GDM1 (cell line): ENCODE data around the gene BTN1A1.
"Not testable (repeated sequence)": the region's sequence is repeated elsewhere in the genome, so short reads cannot be mapped to it uniquely, and the experiment has no call there.

Experiments used
- DNase-seq: peaks from one replicate; lab custom pipeline; 2025; lab: John Stamatoyannopoulos, UW

BTN1A1 gene

DNA sequence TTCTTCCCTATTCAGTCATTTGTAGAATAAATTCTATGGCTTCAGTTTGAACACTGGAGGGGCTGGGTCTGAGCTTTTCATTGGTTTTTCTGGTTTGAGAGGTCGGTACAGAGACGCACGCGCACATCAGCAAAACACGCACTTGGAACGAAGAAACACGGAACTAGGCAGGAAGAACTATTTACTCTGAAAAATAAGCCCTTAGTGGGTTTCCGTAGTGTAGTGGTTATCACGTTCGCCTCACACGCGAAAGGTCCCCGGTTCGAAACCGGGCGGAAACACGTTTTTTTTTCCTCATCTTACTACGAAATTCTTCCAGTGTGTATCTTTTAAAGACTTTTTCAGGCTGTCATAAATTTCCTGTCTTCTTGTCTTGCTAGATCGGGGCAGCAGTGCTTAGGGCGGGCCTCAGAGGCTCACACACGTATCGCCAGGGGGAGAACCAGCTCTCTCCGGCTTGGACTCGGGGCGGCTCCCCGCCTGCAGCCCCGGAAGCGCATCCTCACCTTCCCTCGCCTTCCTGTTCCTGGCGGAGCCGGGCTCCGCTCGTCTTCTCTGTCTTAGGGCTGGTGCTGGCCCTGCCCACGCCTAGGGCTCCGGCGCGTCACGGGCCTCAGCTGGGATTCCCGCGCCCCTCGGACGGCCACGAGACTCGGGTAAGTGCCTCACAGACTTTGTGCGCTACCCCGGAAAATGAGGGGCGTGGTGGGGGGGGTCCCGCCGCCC, 37.9 kb downstream of the BTN1A1 start, which contains the start of gene HMGN4:
HMGN4 (plus strand) TSS at position 521 of the 726 bp plus-strand sequence. CDS start 6,841 bp downstream, outside the sequence.
- peak; percentile 83 for DNase-seq

DNA sequence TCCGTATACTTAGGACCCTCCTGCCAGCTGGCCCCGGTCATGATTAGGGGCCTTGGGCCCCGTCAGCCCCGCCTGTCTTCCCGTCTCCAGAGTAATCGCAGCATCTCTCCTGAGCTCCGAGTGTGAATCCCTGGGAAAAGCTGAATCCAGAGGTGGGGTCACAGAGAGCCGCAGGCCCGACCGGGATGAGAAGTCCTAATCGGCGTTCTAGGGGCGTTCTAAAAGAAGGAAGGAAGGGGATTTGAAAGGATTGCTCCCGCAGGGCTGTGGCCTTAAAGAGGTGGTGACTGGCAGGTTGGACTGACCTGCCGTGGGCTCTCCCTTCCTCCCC, 38.4 kb downstream of the BTN1A1 start:
- DNase-seq, result no peak

DNA sequence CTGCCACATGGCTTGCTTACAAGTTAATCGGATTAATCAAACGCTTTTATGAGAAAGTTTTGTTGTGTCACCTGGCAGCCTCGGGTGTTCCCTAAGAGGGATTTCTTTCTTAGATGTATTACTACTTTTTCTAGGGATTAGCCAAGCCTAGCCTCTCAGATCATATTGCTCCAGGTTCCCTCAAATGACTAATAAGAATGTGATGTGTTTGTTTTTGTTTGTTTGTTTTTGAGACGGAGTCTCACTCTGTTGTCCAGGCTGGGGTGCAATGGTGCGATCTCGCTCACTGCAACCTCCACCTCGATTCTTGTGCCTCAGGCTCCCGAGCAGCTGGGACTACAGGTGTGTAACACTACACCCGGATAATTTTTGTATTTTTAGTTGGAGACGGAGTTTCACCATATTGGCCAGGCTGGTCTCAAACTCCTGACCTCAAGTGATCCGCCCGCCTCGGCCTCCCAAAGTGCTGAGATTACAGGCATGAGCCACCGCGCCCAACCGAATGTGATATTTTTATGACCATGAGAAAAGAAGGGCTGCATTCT, 39.0 kb downstream of the BTN1A1 start:
- no peak for DNase-seq

DNA sequence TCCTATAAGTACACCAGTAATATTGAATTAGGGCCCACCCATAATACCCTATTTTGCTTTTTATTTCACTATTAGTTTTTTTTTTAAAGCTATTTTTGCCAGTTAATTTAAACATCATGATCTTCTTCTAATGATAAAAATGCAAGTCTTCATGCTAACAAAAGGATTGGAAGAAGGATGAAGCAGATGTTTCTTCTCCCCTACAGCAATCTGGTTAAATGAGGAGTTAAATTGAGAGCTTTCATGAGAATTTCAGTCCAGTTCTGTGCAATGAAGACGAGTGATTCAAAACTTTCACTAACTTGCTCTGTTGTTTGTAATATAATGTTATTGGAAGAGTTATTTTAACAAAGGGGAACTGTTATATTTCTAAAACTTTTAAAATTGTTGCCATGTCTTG, 41.5 kb downstream of the BTN1A1 start:
- no peak for DNase-seq

DNA sequence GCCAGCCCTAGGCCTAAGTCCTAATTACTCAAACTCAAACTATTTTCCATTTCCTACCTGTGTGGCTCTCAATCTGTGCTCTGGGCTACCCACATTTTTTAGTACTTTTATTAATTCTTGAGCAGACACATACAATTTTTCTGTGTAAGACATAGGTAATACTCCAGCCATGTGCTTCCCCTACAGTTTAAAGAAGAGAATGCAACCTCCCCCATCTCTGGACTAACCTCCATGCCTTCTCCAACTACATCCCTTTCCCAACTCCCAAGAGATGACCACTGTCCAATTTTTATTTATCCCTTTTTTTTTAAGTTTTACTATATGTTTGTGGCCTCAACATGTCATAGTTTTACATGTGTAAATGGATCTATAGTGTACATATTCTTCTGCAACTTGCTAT, 43.9 kb downstream of the BTN1A1 start:
- DNase-seq, result no peak

DNA sequence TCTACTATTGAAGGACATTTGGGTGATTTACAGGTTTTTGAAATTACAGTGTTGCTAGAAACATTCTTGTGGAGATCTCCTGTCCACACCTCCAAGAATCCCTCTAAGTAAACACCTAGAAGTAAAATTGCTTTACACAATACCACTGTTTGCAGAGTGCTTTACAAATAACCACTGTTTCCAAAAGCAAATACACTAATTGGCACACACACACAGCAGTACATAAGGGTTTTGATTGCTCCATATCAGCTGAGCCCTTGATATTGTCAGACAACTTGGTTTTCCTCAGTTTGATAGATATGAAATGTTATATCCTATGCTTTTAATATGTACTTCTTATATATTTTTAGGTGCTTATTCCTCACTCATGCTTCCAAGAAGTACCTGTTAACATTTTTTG, 44.4 kb downstream of the BTN1A1 start:
- no peak for DNase-seq

DNA sequence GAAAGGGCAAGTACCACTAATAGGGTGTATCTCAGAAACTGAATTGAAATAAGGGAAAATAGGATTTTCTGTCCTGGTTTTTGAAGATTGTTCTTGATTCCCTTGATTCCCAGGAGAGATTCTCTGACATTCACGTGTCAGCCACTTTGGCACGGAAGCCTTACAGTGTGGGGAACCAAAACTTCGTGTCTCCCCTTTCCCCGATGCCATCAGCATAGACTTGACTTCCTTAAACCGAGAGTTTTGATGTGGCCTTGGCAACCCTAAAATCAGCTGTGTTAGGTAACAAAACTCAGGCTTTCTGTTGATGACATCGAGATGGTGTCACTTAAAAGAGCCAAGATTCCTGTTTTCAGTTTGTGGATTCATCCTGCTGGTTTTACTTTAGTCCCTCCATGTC, 45.5 kb downstream of the BTN1A1 start:
- no peak for DNase-seq

DNA sequence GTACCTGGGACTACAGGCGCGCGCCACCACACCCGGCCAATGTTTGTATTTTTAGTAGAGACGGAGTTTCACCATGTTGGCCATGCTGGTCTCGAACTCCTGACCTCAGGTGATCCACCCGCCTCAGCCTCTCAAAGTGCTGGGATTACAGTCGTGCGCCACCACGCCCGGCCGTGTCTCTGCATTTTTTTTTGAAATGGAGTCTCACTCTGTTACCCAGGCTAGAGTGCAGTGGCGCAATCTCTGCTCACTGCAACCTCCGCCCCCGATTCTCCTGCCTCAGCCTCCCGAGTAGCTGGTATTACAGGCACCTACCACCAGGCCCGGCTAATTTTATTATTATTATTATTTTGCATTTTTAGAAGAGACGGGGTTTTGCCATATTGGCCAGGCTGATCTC, 47.3 kb downstream of the BTN1A1 start:
- DNase-seq, result not testable (repeated sequence)

DNA sequence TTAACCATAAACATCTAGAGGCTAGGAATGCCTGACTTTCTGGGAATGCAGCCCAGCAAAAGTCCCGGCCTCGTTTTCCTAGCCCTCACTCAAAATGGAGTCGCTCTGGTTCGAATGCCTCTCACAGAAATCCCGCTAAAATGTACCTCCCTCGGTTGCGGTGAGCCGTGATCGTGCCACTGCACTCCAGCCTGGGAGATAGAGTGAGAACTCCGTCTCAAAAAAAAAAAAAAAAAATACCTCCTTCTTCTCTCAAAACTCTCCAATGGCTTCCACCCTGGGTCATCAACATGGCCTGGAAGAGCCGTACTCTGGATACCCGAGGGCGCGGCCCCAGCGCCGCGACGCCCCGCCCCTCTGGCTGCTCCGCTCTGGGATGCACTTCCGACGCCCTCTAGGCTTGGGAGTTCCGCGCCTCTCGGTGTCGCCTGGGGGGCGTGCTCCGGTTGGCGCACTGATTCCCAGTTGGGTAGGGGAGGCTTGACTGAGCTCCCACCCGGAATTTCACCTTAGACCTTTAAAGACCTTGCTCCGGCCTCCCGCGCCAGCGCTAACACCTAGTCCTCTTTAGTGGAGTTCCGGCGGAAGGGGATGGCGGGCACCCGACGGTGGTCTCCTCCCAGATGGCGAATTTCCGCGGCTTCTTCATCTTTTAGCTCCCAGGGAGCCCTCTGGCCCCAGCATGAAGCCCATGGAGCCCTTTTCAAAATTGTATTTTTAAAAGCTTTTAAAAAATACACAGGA, 50.3 kb downstream of the BTN1A1 start:
- DNase-seq, result peak; percentile 36

DNA sequence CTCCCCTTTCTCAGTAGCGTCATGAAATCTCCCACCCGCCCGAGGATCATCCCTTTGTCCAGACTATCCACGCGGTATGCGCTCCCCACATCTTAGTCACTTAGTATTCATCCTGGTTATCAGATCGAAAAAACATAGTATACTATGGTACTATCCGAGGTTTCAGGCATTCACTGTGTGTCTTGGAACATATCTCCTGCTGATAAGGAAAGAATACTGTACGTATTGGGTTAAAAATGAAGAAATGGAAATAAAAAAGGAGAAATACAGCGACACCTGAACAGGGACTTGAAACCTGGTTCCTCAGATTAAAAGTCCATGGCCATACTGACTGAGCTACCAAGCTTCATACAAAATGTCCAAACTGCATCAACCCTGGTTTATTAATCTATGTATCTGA, 52.1 kb downstream of the BTN1A1 start:
- no peak for DNase-seq

DNA sequence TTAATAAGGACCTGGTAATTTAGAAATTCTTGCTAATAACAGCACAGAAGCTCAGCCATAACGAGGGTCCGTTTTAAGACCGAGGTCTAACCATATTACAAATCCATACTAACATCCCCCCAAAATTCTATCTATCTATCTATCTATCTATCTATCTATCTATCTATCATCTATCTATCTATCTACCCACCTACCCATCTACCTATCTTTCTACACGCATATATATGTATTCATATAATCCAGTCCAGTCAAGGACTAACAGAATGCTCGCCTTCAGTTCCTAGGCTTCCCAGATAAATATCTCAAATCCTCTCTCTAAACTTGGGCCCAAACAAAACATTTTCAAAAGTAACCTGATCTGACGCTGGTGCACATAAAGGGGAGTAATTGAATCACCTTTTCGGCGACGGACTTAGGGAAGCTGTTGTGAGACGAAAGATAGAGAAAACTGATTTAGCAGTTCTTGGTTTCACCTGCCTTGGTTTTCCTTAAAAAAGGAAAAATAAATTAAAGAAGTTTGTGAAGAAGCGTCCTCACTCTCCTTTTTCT, 52.6 kb downstream of the BTN1A1 start:
- no peak for DNase-seq

DNA sequence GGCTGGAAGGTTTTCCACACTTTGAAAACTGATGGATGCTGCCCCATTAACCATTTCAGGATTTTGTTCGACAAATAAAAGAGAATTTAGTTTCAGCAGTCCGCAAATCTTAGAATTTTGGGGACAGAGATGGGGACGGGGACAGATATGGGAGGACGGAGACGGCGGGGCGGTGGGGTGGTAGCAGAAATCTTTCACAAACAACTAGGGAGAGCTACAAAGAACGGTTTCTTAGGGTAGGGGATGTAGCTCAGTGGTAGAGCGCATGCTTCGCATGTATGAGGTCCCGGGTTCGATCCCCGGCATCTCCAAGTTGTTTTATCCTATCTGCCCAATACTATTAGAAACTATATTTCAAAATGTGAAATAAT, 53.1 kb downstream of the BTN1A1 start:
- peak; percentile 61 for DNase-seq

DNA sequence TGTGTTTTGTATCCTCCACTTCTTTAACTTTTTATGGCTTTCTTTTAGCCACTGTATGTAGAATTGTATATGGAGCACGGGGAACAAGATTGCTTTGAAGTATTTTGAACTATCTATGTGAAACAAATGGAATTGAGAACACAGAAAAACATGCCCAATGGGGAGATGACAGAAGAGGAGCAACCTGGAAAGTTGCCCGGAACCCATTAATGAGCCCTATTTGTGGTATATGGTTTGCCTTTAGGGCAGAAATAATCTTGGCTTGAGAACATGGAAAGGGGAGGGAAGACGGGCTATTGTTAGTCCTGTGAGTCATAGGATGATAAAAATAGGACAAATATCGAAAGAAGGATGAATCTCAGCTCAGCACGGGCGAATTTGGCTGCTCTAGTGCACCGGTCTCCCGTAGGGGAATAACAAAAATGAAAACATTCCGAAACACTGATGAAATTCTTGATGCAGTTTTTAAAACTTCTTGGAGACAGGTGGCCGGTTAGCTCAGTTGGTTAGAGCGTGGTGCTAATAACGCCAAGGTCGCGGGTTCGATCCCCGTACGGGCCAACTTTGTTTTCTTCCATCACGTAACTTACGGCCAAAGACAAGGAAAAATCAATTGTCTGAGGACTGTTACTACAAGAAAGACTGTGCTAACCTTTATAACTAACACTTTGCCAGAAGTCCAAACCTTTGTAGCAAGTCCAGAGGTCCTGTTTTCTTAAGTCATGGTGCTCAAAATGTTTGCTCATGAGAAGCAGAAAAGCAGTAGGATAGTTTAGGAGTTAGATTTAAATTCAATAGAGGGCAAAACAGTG, 53.7 kb downstream of the BTN1A1 start:
- DNase-seq, result peak; percentile 66

DNA sequence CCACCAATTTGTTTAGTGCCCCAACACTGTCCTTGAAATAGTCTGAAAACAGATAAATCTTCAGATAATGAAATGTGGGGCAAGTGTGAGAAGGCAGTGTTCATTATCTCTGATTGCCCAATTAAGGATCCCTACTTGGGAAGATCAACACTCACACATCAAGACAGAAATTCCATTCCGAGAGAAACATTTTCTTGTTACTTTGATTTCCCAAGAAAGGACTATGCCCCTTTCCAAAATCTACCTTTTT, 54.3 kb downstream of the BTN1A1 start:
- no peak for DNase-seq

DNA sequence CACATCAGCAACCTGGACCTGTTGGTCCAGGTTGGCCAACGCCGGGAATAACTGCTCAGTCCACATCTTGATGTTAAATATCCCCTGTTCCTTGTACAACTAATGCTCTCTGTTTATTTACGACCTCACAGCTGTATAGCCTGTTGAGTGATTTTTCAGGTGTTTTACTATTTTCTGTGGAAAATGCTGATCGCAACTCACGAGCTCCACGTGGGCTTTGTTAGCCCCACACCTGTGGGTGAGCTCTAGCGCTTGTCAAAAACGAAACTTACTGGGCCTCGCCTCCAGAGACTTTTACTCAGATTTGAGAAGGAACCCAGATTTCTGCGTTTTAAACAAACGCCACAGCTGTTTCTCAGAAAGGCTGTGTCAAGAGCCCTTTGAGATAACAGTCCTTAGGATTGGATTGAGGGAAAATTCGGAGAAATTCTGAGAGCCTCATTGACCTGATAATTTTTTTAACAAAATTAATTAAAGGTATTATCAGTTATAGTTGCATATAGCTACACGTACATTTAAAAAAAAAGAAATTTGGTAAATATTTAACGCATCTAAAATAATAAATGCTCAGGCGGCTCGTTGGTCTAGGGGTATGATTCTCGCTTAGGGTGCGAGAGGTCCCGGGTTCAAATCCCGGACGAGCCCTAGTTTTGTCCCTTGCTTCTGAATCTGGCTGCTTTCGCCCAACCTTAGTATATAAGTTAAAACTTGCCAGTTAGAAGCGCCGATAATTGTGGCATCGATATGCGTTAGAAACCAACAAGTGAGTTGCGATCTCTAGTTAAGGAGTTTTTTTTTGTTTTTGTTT, 54.8 kb downstream of the BTN1A1 start:
- no peak for DNase-seq

DNA sequence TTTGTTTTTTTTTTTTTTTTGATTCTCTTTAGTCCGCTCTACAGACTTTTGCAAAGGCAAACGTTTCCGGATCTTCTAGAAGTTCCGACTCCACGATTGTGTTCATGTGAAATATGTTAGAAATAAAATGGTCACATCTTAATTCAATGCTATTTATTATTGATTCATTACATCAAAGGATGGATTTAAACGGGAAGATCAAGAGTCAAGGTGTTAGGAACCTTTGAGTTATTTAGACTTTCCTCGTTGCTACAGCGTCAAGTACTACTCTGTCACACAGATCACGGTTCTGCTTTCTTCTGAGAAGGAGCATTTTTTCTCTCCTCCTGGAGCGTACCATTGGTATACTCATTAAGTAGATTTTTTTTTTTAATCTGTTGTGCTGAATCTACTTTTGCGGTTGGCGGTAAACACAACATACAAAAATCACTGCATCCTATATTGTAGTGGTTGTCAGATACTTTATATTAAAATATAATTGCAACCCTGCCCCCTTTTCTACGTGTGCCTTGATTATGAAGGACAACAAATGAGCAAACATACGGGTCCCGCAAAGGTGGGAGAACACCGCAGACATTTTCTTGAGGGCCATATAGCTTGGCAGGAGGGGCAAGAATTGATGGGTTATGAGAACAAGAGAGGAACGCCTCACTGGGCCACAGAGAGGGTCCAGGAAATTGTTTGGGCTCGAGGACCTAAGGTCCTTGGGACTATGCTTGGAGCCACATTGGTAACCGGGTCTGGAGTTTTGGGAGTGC, 55.6 kb downstream of the BTN1A1 start:
- DNase-seq, result no peak

DNA sequence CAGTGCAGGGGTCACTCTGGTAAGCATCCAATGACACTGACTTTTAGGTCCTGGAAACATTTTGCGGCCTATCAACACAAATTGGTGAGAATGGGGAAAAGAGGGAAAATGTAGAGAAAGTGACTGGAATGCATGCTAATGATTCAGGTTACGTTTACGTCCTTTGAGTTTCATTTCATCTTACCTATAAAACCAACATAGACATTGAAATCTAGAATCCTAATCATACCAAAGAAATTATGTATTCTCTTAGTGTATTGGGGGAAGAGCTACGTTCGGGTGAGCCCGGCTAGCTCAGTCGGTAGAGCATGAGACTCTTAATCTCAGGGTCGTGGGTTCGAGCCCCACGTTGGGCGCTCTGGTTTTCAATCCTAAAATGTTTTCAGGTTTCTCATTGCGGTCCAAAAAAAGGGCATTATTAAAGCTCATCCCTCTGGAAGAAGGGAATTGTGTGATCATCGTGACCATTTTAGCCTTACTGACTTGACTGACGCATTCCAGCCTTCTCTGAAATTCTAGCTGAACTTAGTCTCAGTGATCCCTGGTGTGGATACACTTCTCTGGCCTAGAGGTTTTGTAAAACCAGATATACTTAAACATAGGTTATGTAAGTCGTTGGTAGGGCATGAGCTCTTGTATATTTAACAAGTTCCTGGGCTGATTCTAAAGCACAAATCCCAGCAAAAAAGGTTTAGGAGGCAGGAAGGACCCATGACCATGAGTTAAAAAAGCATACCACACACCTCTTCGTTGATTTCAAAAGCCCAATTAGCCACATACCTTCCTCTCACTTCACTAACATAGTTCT, 56.4 kb downstream of the BTN1A1 start:
- DNase-seq, result no peak
